ENCODE results near the gene MTHFD2L. TPM values are rescaled to one million over a fixed set of nuclear protein-coding genes. Genes with fewer than 3 reads are reported as not detected.
A peak's percentile ranks its signal among the peaks of the same experiment; 100 is the strongest.

The MTHFD2L gene
- total RNA-seq, 1 donor from 2014 or later = 9.5 TPM

DNA sequence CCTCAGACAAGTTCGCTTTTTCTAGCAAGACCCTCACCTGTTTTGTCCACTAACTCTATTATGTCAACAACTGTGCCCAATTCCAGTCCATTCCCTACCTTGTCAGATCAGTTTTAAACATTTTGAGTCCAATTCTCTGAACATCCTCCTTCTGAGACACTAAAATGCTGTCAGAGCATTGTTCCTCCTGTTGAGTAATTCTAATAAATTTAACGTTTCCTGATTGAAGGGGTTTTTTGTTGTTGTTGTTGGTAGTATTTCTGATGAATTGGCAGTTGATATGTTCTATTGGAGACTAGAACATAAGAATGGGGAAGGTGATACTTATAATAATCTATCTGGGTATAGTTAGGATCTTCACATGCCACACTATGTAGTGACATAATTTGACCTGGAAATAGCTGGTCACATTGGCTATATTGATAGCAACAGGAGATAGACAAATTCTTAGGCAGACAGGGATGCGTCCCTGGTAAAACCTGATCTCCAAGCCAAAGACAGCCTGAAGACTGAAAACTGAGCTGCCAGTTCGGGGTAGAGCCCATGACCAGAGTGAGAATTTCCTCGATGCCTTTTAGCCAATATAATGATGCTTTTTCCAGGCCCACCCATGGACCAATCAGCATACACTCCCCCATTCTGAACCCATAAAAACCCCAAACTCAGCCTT is 46.5 kb upstream of the MTHFD2L start:
- Histone ChIP-seq H3K4me3 (ENCODE audit: low read depth, low read length) (no peak overlapping the region), H3K36me3 (ENCODE audit: control insufficient read depth, insufficient read depth, low read length) (no peaks in the 10 kb centered on the region), H3K27me3 (ENCODE audit: control insufficient read depth, insufficient read depth, low read length) (no peaks in the 10 kb centered on the region)
- DNase-seq (ENCODE audit: low read depth) = no peak
- no peak for TF ChIP-seq CTCF (IDR thresholded peaks at IDR 0.05; ENCODE audit: insufficient read depth, low read length, poor library complexity, severe bottlenecking)

DNA sequence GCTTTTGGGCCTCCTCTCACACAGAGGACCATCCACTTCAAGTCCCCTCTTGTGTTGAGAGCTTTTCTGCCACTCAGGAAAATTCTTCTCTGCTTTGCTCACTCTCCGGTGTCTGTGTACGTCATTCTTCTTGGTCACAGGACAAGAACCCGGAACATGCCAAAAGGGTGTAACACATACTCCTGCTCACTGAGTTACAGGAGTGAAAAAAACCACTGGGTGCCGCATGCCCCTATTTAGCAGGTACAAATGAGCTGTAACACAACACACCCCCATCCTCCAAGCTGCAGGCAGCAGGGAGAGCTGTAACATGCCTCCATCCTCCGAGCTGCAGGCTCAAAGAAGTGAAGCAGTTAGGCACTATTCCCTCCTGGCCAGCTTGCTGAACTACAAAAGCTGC is 45.9 kb upstream of the MTHFD2L start:
- no peak overlapping the region for H3K4me3 ChIP-seq (ENCODE audit: low read depth, low read length)
- no peak for DNase-seq (ENCODE audit: low read depth)
- no peaks in the 10 kb centered on the region for H3K27me3 ChIP-seq (ENCODE audit: control insufficient read depth, insufficient read depth, low read length)
- no peaks in the 10 kb centered on the region for H3K36me3 ChIP-seq (ENCODE audit: control insufficient read depth, insufficient read depth, low read length)
- TF ChIP-seq CTCF (IDR thresholded peaks at IDR 0.05; ENCODE audit: insufficient read depth, low read length, poor library complexity, severe bottlenecking) = no peak

DNA sequence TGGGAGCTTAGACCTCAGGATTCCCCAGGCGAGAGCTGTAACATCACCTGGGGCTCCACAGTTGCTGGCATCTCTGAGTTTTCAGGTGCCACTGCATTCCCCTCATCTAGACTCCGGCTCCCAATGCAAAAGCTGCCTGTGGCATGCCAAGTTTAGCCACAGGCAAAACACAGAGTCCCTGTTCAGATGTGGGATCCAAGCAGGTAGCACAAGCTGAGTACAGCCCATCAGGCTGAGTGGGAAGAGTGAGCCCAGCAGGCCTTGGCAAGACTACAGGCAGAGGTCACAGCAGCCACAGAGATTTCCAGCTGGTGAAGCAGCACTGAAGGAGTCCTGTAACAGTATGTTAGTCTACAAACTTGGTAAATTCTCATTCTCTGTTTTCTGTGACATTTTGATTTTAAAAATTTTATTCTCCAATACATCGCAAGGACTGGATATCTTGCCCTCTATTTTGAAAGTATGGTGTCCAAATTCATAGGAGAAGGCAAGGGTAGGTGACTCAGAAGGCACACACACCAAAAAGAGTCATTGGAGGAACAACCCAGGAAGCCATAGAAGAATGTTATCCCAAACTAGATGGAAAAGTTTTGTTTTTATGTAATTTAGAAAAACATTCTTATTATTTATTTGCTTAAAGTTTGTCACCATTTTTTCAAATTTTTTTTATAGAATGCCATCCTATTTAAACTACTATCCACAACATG is 45.4 kb upstream of the MTHFD2L start:
- no peak for TF ChIP-seq CTCF (IDR thresholded peaks at IDR 0.05; ENCODE audit: insufficient read depth, low read length, poor library complexity, severe bottlenecking)
- Histone ChIP-seq H3K4me3 (ENCODE audit: low read depth, low read length) (no peak overlapping the region), H3K36me3 (ENCODE audit: control insufficient read depth, insufficient read depth, low read length) (no peaks in the 10 kb centered on the region), H3K27me3 (ENCODE audit: control insufficient read depth, insufficient read depth, low read length) (no peaks in the 10 kb centered on the region)
- no peak for DNase-seq (ENCODE audit: low read depth)

DNA sequence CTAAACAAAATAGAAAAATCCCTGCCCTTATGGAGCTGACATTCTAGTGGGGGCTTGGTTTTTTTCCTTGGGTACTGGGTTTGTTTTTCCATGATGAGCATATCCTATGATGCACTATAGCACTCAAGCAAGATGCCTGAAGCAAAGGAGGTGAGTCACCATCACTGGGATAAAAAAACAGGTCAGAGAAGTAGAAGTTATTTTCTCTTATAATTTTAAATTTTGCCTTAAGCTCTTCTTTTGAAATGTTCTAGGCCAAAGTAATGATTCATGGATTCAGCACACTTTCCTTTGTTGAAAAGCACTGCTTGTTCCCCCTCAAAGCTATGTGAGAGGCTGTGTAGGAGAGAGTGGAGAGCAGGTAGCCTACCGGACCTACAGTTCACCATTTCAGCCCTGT is 43.7 kb upstream of the MTHFD2L start:
- no peaks in the 10 kb centered on the region for H3K36me3 ChIP-seq (ENCODE audit: control insufficient read depth, insufficient read depth, low read length)
- peak; percentile 56 for DNase-seq (ENCODE audit: low read depth)
- no peak for TF ChIP-seq CTCF (IDR thresholded peaks at IDR 0.05; ENCODE audit: insufficient read depth, low read length, poor library complexity, severe bottlenecking)
- H3K4me3 ChIP-seq (ENCODE audit: low read depth, low read length) = no peak overlapping the region
- H3K27me3 ChIP-seq (ENCODE audit: control insufficient read depth, insufficient read depth, low read length) = no peaks in the 10 kb centered on the region

DNA sequence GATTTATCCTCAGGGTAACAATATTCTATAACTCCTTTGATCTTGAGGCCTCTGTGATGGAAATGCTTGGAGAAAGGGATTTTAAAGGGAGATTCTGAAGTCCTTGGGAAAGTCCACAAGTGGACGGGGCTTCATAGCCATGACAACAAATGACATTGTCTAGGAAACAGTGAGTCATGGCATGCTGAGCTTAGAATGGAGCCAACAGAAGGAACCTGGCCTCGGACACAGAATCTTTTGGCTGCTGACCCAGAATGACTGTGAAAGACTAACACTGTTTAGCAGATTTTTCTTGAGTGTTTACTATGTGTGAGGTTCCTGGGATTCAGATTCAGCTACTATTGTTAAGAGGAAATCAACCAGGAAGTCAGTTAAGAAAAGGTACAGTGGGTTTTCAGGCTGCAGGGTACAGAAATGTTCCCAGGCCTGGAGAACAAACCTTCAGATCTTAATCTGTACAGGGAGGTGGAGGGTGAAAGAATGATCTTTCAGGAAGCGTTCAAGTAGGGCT is 40.8 kb upstream of the MTHFD2L start:
- Histone ChIP-seq H3K4me3 (ENCODE audit: low read depth, low read length) (no peak overlapping the region), H3K36me3 (ENCODE audit: control insufficient read depth, insufficient read depth, low read length) (no peaks in the 10 kb centered on the region), H3K27me3 (ENCODE audit: control insufficient read depth, insufficient read depth, low read length) (no peaks in the 10 kb centered on the region)
- peak; percentile 93 for DNase-seq (ENCODE audit: low read depth)
- TF ChIP-seq CTCF (IDR thresholded peaks at IDR 0.05; ENCODE audit: insufficient read depth, low read length, poor library complexity, severe bottlenecking) = no peak

All from kidney epithelial cell (primary cell).